GM21723 (cell line): ENCODE results near the gene IDUA.

Experiments
- ATAC-seq: cut with Tn5 transposase; IDR thresholded peaks from one replicate; pipeline ENCODE4 v1.9.1; 2021; ENCODE audit warnings: mild to moderate bottlenecking, moderate library complexity; ENCODE audit not compliant: unreplicated experiment

IDUA gene

DNA sequence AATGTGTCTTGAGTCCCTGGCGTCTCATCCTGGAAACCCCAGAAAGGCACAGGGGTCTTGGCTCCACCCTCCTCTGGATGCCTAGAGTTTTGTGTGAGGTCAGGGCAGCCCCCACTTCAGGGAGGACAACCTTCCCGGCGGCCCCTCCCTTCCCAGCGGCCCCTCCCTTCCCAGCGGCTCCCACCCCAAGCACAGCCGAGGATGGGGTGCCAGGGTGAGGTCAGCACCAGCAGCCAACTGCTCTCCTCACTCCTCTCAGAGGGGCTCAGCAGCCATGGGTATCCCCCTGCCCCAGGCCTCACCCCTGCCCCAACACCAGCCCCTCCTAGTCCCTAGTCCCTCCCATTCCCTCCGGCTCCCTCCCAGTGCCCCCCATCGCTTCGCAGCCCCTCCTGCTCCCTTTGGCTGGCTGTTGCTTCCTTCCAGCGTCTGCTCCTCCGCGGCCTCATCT is 30.9 kb upstream of the IDUA start:
- no peak for ATAC-seq

DNA sequence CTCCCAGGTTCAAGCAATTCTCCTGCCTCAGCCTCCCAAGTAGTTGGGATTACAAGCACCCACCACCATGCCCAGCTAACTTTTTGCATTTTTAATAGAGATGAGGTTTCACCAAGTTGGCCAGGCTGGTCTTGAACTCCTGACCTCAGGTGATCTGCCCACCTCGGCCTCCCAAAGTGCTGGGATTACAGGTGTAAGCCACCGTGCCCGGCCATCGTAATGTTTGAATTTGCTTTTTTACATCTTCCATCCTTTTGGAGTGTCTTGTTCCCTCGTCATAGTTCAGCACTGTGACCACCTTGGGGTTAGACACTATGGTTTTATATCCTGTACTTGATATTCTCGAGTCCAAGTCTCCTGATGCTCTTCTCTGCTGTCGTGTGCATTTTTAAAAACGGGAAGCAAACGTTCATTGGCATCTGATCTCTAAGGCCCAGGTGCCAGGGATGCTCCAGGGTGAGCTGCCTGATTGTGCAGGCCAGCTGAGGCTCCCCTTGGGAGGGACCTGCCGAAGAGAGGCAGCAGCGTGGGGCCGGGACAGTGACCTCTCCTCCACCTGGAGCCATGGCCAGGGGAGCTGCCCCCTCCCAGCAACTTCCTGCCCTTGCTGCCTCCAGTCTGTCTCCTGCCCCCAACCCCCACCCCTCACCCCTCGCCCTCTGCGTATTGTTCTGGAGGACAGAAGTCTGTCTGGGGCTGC is 30.2 kb upstream of the IDUA start:
- no peak for ATAC-seq

DNA sequence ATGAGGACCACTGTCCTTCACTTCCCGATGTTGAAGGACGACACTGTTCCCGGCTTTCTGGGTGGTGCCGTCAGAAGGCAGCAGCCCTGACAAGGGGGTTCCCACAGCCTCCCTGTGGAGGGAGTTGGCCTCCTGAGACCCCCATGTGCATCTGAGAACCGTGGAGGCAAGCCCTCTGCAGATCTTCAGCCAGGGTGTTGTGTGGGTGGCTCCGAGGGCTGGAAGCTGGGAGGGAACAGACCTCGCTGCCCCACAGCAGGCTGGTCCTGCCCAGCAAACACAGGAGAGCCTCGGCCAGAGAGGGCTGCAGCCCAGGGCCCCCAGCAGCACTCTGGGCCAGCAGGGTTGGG is 29.6 kb upstream of the IDUA start:
- no peak for ATAC-seq

DNA sequence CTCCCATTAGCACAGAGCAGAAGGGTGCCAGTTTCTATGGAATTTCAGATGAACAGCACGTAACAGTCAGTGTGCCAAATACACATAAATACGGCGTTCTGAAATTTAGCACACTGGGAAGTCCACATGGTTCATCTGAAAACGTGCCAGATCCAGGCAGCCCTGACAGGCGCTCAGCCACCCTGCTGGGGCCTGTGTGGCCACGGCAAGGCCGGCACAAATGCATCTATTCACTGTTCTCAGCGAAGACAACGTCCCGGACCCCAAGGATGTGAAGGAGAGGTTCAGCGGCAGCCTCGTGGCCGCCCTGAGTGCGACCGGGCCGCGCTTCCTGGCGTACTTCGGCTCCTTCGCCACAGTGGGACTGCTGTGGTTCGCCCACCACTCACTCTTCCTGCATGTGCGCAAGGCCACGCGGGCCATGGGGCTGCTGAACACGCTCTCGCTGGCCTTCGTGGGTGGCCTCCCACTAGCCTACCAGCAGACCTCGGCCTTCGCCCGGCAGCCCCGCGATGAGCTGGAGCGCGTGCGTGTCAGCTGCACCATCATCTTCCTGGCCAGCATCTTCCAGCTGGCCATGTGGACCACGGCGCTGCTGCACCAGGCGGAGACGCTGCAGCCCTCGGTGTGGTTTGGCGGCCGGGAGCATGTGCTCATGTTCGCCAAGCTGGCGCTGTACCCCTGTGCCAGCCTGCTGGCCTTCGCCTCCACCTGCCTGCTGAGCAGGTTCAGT is 29.1 kb upstream of the IDUA start:
- ATAC-seq: no peak

DNA sequence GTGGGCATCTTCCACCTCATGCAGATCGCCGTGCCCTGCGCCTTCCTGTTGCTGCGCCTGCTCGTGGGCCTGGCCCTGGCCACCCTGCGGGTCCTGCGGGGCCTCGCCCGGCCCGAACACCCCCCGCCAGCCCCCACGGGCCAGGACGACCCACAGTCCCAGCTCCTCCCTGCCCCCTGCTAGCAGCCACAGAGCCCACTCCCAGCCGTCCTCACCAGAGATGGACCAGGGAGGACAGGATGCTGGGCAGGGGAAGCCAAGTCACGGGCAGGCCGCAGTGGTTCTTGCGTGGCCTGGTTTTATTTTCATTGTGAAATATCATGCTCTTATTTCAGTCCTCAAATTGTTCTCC is 28.6 kb upstream of the IDUA start:
- ATAC-seq: no peak

DNA sequence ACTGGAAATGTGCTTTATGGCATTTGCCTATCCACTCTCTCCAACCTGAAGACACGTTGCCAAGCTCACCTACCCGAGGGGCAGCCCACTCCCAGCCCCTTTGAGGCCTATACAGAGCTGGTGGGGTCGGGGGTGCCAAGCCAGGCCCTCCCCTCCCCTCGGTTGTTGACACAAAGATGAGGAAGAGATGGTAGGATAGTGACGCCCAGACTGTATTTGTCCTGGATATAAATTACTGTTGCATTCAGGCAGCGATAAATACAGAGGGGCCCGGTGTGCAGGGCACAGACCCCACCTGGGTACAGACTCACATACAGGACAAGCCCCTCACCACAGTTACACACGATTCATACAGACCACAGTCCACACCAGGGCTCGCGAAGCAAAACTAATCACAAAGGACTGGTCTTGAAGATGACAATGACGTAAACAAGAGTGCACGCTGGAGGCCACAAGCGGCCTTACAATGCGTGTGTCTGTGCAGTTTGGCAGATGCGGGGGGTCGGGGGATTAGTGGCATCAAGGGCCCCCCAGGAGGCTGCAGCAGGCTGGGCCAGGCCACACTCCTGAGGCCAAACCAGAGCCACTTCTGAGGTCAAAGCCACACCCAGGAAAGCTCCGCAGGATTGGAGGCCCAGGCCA is 28.0 kb upstream of the IDUA start:
- no peak for ATAC-seq

DNA sequence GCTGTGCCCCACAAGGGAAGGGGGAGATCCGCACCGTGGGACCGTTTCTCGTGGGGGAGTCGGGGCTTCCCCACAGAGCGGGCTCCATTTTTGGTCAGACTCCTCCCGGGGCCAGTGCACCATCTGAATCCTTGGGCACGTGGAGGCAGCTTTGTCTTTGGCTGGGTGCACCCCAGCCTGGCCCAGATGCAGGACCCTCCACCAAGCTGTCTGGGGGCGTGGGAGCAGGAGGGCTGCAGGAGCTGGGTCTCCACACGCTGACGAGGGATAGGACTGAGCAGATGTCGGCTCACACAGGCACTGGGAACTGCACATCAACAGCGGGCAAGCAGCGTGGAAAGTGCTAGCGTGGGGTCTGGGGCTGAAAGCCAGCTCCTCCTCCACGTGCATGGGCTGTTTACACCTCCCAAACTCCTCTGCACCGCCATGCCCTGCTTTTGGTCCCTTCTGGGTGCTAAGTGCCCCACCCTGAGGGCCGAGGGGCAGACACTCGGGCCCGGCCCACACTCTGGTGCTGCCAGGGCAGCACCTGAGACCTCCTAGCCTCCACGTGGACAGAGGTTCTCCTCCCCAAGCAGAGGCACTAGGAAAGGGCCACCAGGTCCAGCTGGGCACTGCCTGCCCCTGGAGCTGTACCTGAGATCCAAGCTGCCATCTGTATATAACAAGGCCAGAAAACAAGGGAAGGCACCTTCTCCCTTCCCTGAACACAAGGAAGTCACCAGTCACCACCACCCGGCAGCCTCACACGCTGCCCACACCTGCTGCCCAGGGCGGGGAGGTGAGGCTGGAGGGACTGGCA is 27.3 kb upstream of the IDUA start:
- no peak for ATAC-seq

DNA sequence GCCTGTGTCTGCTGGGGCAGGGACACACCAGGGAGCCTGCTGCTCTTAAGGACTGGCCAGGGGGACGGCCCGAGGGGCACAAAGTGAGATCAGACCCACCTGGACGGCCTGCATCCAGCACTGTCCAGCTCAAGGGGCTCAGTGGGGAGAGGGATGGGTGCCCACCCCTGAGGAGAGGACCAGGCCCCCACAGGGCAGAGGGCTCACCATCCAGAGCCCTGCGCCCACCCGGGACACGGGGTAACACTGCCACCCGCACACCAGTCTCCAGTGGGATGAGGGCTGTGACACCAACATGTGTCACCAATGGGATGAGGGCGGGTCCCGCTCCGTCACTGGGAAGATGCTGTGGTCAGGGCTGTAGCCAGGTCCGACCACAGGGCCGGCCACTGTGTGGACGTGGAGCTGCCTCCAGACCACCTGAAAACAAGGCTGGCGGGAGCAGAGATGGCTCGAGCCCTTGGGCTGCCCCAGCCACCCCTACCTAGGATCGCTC is 26.7 kb upstream of the IDUA start:
- no peak for ATAC-seq

DNA sequence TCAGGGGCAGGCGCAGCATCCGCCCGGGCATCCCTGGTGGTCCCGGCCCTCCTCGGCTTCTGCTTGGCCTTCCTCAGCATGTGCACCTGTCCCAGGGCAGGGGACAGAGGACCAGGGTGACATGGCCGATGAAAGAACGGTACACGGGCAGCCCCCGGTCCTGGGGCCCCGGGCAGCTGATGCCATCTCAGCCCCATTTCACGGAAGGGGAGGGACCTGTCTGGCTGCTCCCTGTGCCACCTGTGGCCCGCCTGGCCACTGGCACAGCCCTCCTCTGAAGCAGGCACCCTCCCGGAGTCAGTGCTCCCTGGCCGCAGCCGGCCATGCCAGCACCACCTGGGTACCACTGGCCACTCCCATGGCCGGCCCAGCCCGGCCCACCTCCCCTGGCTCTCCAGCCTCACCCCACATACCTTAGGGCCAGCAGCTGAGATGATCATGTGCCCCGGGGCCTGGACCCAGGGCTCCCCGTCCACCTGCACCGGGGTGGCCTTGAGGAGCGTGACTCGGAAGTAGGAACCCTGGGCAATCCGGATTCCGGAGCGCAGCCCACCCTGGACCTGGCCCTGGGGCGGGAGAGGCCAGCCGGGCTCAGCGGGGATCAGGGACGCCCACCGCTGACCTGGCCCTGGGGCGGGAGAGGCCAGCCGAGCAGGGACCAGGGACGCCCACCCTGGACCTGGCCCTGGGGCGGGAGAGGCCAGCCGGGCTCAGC is 26.1 kb upstream of the IDUA start:
- ATAC-seq: no peak

DNA sequence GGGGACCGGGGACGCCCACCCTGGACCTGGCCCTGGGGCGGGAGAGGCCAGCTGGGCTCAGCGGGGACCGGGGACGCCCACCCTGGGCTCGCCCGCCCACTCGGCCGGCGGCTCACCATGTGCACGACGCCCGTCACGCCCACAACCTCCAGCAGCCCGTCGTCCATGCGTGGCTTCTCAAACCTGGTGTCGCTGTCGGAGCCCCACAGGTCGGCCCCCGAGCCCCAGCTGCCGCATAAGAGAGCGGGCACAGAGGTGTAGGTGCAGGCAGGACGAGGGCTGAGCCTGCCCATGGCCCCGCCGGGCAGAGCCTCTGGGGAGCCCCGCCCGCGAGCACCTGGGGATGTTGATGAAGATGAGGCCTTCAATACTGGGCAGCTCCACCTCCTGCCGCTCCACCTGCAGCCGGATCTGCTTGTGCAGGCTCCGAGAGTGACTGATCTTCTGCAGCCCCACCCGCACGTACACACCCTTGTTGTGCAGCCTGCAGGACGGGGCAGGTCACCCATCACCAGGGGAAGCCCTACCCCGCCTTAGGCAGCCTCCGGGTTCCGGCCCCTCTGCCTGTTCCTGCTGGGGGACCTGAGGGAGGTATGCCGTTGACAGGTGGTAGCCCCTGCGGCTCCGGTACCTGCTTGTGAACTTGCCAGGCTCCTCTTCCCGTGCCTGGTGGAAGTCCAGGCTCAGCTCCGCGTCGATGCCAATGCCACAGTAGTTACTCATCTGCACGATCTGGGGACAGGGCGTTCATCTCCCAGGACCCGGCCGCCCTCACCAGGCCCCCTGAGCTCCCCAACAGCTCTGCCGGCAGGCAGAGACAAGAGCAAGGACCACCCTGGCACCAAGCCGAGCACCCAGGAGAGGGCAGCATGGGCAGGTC is 25.3 kb upstream of the IDUA start:
- no peak for ATAC-seq

DNA sequence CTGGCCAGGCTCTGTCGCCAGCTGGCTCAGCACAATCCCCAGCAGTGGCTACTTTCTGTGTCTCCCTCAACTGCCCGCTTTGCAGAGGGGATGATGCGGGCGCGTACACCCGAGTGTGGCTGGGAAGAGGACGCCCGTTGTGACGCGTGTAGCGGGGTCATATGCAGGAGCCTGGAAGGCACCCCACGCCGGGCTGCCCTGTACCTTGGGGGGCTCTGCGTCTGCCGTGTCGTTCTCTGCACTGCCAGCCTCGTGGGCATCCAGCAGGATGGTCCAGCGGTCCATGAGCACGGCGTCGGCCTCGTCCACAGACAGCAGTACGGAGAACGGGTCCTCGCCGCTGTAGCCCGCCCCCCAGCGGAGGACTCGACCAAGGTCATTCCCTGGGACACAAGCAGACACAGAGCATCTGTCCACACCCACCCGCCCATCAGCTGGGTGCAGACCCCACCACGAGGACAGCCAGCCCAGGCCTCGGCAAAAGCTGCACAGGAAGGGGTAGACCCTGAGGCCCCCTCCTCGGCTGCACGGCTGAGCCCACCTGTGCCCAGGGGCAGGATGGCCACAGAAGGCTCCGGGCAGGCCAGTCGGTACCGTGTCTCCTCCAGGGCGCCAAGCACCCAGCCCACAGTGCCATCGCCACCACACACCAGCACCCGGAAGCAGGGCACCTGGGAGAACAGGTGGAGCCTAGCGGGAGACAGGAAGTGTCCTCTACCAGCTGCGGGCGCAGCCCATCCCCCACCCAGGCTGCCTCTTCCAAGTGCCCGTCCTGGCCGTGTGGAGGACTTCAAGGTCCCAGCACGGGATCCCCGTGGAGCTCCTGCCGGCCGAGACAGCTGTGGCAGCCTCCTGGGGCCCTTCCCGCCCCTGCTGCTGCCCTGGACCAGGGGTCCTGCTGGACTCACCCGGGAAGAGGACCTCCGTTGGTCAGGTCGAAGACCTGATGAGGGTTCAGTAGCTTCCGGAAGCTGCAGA is 24.3 kb upstream of the IDUA start:
- ATAC-seq: no peak

DNA sequence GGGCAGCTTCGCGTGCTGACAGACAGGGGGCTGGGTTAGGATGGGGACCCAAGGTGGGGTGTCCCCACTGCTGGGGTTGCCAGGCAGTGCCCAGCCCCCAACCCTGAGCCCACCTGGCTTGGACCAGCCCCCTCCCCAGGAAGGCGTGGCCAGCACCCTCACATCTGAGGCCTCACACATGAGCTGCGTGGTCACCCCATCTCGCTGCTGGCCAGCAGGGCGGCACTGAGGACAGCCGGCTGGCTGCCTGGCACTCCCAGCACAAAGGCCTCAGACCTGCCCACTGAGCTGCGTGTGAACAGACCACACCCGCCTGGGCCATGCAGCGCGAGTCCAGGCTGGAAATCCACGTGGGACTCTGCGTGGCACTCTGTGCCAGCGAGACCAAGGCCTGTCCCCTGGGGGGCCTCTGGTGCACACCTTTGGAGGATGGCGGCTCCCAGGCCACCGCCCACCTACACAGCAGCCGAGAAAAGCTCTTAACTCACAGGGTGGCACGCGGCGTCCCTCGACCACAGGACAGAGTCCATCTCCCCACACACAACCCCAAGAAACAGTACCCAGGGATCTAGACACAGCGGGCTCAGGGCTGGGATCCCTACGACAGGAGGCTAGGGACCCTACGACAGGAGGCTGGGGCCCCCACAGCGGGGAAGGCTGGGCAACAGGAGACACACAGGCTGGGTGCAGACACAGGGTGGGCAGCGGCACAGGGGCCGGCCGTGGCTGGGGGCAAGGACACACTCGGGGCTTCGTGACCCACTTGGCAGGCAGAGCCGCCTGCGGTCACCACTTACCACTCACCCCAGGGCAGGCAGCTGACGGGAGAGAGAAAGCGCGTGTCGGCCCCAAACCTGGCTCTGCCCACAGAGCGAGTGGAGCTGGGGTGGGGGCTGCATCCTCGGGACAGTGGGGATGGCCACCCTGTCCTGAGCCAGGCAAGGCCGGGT is 23.3 kb upstream of the IDUA start:
- no peak for ATAC-seq

DNA sequence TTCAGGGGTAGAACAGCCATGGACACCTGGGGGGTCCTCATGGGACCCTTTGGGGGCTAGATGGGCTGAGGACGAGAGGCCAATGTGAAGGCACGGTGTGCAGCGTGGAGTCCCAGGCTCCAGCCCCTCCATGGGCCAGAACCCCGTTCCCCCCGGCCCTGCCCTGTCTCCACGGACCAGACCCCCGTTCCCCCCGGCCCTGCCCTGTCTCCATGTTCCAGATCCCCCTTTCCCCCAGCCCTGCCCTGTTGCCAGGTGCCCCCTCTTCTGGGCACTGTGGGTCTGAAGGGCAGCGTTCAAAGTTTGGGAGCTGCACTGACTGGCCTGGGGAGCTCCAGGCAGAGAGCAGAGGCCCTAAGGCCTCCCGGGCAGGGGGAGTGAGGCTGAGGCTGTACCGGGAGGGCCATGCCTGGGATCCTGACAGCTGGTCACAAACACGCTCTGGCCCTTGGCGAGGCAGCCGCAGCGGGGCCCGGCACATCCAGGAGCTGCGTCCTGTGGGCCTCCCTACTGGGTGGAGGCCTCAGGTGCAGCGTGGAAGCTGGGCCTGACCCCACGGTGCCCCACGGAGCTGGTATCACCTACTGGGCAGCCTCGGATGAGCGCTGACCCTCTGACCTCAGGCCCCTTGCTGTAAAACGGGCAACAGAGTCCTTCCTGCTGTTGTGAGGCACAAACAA is 22.4 kb upstream of the IDUA start:
- no peak for ATAC-seq

DNA sequence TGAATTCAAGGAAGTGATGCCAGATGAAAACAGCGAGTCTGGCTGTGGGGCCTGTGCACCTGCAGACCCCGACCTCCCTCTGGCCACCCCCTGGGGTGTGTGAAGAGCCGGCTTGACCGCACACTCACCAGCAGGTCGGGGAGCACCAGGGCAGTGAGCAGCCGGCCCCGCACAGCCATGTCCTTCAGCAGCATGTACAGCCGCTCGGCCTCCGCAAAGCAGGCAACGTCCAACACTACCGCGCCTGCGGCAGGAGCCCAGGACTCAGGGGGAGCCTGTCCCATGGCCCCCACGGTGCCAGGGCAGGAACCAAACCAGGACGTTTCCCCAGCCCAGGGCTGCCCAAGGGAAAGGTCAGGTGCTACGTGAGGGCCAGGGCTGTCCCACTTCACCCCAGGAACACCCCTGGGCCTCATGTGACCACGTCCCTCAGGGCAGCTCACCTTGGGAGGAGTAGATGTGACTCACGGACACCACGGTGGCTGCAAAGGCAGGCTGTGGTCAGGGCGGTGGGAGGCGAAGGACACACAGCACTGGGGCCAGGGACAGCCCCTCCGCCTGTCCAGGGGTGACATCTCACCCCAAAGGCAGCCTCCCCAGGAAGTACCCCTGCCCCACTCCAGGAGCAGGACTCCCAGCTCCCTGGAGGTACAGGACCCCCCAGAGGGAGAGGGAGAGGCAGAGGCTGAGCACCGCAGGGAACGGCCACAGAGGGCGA is 21.6 kb upstream of the IDUA start:
- no peak for ATAC-seq

DNA sequence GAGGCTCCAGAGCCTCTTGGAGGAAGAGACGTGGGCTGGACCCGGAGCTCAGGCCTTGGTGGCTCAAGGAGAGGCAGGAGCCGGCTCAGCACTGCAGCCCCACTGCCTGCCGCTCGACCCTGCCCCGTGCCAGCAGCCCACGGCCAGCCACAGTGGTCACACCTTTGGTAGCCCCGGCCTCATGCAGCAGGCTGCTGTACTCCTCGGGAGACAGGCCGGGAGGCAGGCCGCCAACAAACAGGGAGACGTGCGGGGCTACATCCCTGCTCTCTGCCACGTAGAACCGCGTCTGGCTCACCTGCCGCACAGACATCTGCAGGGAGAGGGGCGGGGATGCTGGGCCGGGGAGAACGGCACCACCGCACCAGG is 21.1 kb upstream of the IDUA start:
- no peak for ATAC-seq
